ENCODE data around the gene FAM124A. TPM values are rescaled to one million over a fixed set of nuclear protein-coding genes. Genes with fewer than 3 reads are reported as not detected.

Gene FAM124A
- total and polyA plus RNA-seq, 9 donors = 0.48 to 8.8 (median 1.9) TPM

GRCh38 chr13:51324714-51325420 lies 102.7 kb downstream of the FAM124A start:
- no peaks in the 10 kb centered on the region for H3K36me3 ChIP-seq
- no peaks in the 10 kb centered on the region for H3K9me3 ChIP-seq
- no peak overlapping the region for H3K4me3 ChIP-seq
- H3K27me3 ChIP-seq = no peaks in the 10 kb centered on the region
- intact Hi-C loops (cut with DNase I) = no loop called here
- TF ChIP-seq CTCF (IDR thresholded peaks at IDR 0.05) (no peak), POLR2A (IDR thresholded peaks at IDR 0.05) (no peak), EP300 (IDR thresholded peaks at IDR 0.05) (no peak)
- 73 to 82% (median 77%) methylated on average over 14 of the region's 14 CpGs for WGBS, 3 donors
- DNase-seq = no peak
- H3K27ac ChIP-seq = no peak overlapping the region
- H3K4me1 ChIP-seq (ENCODE audit: insufficient read depth) = no peaks in the 10 kb centered on the region

- no peaks in the 10 kb centered on the region for H3K27me3 ChIP-seq
- H3K4me1 ChIP-seq (ENCODE audit: insufficient read depth) = no peaks in the 10 kb centered on the region
- H3K36me3 ChIP-seq = no peaks in the 10 kb centered on the region
- TF ChIP-seq POLR2A (IDR thresholded peaks at IDR 0.05) = no peak
- no peak for TF ChIP-seq EP300 (IDR thresholded peaks at IDR 0.05)
- TF ChIP-seq CTCF (IDR thresholded peaks at IDR 0.05) = no peak
- WGBS, 3 donors = 87 to 95% (median 90%) methylated on average over 6 of the region's 6 CpGs
- no peak overlapping the region for H3K27ac ChIP-seq
- H3K4me3 ChIP-seq = no peak overlapping the region
- DNase-seq = no peak
- intact Hi-C loops (cut with DNase I) = no loop called here
- H3K9me3 ChIP-seq = no peaks in the 10 kb centered on the region
Measured at GRCh38 chr13:51325837-51326236, 103.6 kb downstream of the FAM124A start.

GRCh38 chr13:51326777-51327176 lies 104.6 kb downstream of the FAM124A start:
- Histone ChIP-seq H3K4me1 (ENCODE audit: insufficient read depth) (no peaks in the 10 kb centered on the region), H3K4me3 (no peak overlapping the region), H3K27ac (no peak overlapping the region), H3K9me3 (no peaks in the 10 kb centered on the region), H3K36me3 (no peaks in the 10 kb centered on the region), H3K27me3 (no peaks in the 10 kb centered on the region)
- WGBS, 3 donors = 82 to 93% (median 87%) methylated on average over 2 of the region's 2 CpGs
- DNase-seq = no peak
- TF ChIP-seq CTCF (IDR thresholded peaks at IDR 0.05) (no peak), POLR2A (IDR thresholded peaks at IDR 0.05) (no peak), EP300 (IDR thresholded peaks at IDR 0.05) (no peak)
- intact Hi-C loops (cut with DNase I) = no loop called here

GRCh38 chr13:51327961-51328360 lies 105.8 kb downstream of the FAM124A start:
- WGBS, 3 donors = 92 to 97% (median 96%) methylated on average over 2 of the region's 2 CpGs
- Histone ChIP-seq H3K36me3 (no peaks in the 10 kb centered on the region), H3K27ac (no peak overlapping the region), H3K9me3 (no peaks in the 10 kb centered on the region), H3K4me1 (ENCODE audit: insufficient read depth) (no peaks in the 10 kb centered on the region), H3K4me3 (no peak overlapping the region), H3K27me3 (no peaks in the 10 kb centered on the region)
- intact Hi-C loops (cut with DNase I) = no loop called here
- TF ChIP-seq EP300 (IDR thresholded peaks at IDR 0.05) (no peak), POLR2A (IDR thresholded peaks at IDR 0.05) (no peak), CTCF (IDR thresholded peaks at IDR 0.05) (no peak)
- no peak for DNase-seq

Measured in ovary (tissue), 9 donors.